ENCODE measurements around the gene ZFYVE27. TPM values are rescaled to one million over a fixed set of nuclear protein-coding genes. Genes with fewer than 3 reads are reported as not detected.

The ZFYVE27 gene
- total and polyA plus RNA-seq, 2 donors (not counting 3 experiments of a cell fraction or from before 2014, with no cell fraction given): 16.3 to 24.2 TPM

DNA sequence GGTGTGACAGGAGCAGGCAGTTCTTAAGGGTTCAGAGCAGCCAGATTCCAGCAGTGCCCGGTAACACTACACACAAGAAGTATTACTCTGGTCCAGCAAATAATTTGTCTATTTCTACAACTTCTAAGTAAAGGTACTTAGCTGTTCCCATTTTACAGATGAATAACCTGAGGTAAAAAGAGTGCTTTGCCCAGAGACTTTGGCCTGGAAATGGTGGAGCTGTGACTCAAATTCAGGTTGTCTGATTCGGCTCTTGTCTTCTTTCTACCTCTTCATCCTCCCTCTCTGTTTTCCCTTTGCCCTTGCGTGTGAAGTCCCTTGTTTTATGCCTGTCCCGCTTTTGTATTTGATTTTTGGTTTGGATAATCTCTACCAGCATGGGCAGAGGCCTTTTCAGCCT is 17.8 kb downstream of the ZFYVE27 start:
- H3K4me3 ChIP-seq (replicated peaks in 1 of 3; ENCODE audit: insufficient read depth in 1 of 3, low read depth in 1 of 3, low read length in 3 of 3): no peak overlapping the region
- TF ChIP-seq POLR2AphosphoS5 (IDR thresholded peaks at IDR 0.05; ENCODE audit: insufficient read depth, low read depth, low read length) (no peak), CTCF (IDR thresholded peaks at IDR 0.05; ENCODE audit: extremely low read depth in 1 of 2, insufficient read depth in 1 of 2, low read depth in 1 of 2, low read length in 2 of 2) (no peak), MYC (IDR thresholded peaks at IDR 0.05; ENCODE audit: low read depth, low read length) (no peak), POLR2A (IDR thresholded peaks at IDR 0.05; ENCODE audit: low read depth, low read length) (no peak), JUN (IDR thresholded peaks at IDR 0.05; ENCODE audit: borderline replicate concordance, insufficient read depth, insufficient read length, low read depth) (no peak), GATA2 (IDR thresholded peaks at IDR 0.05; ENCODE audit: insufficient read depth, insufficient read length, low read depth, low read length) (no peak), EZH2 (IDR thresholded peaks at IDR 0.05; ENCODE audit: borderline replicate concordance, low read depth, low read length, severe bottlenecking) (no peak)
- TF ChIP-seq, protein P1, sequence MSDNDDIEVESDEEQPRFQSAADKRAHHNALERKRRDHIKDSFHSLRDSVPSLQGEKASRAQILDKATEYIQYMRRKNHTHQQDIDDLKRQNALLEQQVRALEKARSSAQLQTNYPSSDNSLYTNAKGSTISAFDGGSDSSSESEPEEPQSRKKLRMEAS (IDR thresholded peaks at IDR 0.05; ENCODE audit: insufficient read depth, insufficient read length): no peak
- peaks cover 2% of the 10 kb centered on the region for H4K20me1 ChIP-seq (replicated peaks; ENCODE audit: control insufficient read depth, extremely low read depth, insufficient read depth, low read length)
- no TSS peak for BruUV-seq (replicated peaks)
- no peaks in the 10 kb centered on the region for H3K9me1 ChIP-seq (replicated peaks; ENCODE audit: control insufficient read depth, extremely low read depth, insufficient read depth, low read length)
- no peak overlapping the region for H3K9ac ChIP-seq (replicated peaks; ENCODE audit: extremely low read depth, insufficient read depth, low read length)
- no peak for FAIRE-seq
- CTCF ChIA-PET: no interaction called here
- dilution Hi-C loops (cut with MboI; ENCODE audit: extremely low pct_ligation_motif_present, low sequenced_read_pairs) (no loop called here), intact Hi-C loops (cut with micrococcal nuclease) (no loop called here)
- H3K27ac ChIP-seq (ENCODE audit: insufficient read depth, low read depth, low read length): no peak overlapping the region
- no peaks in the 10 kb centered on the region for H3K4me1 ChIP-seq (ENCODE audit: control insufficient read depth, extremely low read depth, insufficient read depth, low read length)
- no peak for DNase-seq (ENCODE audit: low read depth, low spot score)
- no peak overlapping the region for H2AFZ ChIP-seq (ENCODE audit: low read depth, low read length)
- no peaks in the 10 kb centered on the region for H3K27me3 ChIP-seq (ENCODE audit: control insufficient read depth in 2 of 2, insufficient read depth in 2 of 2, low read length in 2 of 2)
- POLR2A ChIA-PET: no interaction called here
- H3K79me2 ChIP-seq (ENCODE audit: control insufficient read depth, insufficient read depth, low read length): no peaks in the 10 kb centered on the region
- H3K36me3 ChIP-seq (ENCODE audit: control insufficient read depth in 2 of 2, extremely low read depth in 1 of 2, insufficient read depth in 2 of 2, low read length in 2 of 2): peaks cover 13 to 66% of the 10 kb centered on the region in 2 experiments
- H3K4me2 ChIP-seq (ENCODE audit: insufficient read depth, low read length): no peak overlapping the region
- H3K9me3 ChIP-seq (replicated peaks; ENCODE audit: control insufficient read depth, insufficient read depth, low read length): no peaks in the 10 kb centered on the region
